ENCODE results near the gene USP14. TPM values are rescaled to one million over a fixed set of nuclear protein-coding genes. Genes with fewer than 3 reads are reported as not detected.

The USP14 gene
- total and polyA plus RNA-seq, 2 of the 8 experiments (the other 6 are each of a cell fraction or from before 2014, with no cell fraction given) = 14.8 to 91.1 TPM

DNA sequence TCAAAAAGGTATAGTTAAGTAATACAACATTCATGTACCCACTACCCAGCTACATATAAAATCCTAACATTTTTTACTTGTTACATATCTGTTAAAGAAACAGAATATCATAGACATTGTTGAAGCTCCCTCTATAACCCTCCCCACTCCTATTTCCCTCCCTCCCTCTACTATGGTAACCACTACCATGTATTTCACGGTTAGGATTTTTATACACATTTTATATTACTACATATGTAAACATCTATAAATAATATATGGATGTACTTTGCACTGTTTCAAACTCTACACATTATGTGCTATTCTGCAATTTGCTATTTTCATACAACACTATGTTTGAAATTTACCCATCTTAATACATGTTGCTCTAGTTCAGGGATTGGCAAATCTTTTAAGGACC is 73.2 kb downstream of the USP14 start:
- H3K23ac ChIP-seq (ENCODE audit: insufficient read length) = no peak overlapping the region
- H3K79me2 ChIP-seq (ENCODE audit: control insufficient read depth in 1 of 2, insufficient read depth in 2 of 2, low read length in 2 of 2) = no peaks in the 10 kb centered on the region
- H2AK5ac ChIP-seq (ENCODE audit: low read depth, low read length) = no peak overlapping the region
- H2BK15ac ChIP-seq (ENCODE audit: low read length) = no peak overlapping the region
- H3K4me1 ChIP-seq (replicated peaks in 1 of 4; ENCODE audit: control insufficient read depth in 3 of 4, insufficient read depth in 4 of 4, low read length in 3 of 4) = no peaks in the 10 kb centered on the region
- H2AFZ ChIP-seq (ENCODE audit: low read length) = no peak overlapping the region
- FAIRE-seq (no peak), DNase-seq (ENCODE audit: low read depth in 1 of 2, low spot score in 2 of 2) (no peak)
- CTCF ChIA-PET (ENCODE audit: partially characterized antibody) = no interaction called here
- no peak overlapping the region for H3K4ac ChIP-seq (replicated peaks; ENCODE audit: insufficient read length, low read depth, low read length)
- POLR2A ChIA-PET (ENCODE audit: partially characterized antibody) = no interaction called here
- no peak overlapping the region for H2BK5ac ChIP-seq (ENCODE audit: low read depth, low read length)
- no peak overlapping the region for H4K91ac ChIP-seq (replicated peaks; ENCODE audit: insufficient read length, low read length)
- H4K5ac ChIP-seq (ENCODE audit: insufficient read length, low read depth, low read length) = no peak overlapping the region
- H2BK120ac ChIP-seq (replicated peaks; ENCODE audit: low read depth, low read length) = no peak overlapping the region
- H3K79me1 ChIP-seq (ENCODE audit: low read depth, low read length) = no peaks in the 10 kb centered on the region; the same call in 1 of the 2 replicates
- no peaks in the 10 kb centered on the region for H3K9me3 ChIP-seq (ENCODE audit: insufficient read depth in 2 of 2, low read depth in 1 of 2, low read length in 1 of 2)
- H3K27ac ChIP-seq (ENCODE audit: low read depth, low read length) = no peak overlapping the region
- 0 out of 8 replicates have a peak, but pooled peaks cover 0 to 2% (median 0%) of the 10 kb centered on the region in 4 experiments for H3K36me3 ChIP-seq (ENCODE audit: control insufficient read depth in 2 of 4, insufficient read depth in 4 of 4, low read length in 3 of 4)
- no peaks in the 10 kb centered on the region for H4K20me1 ChIP-seq (replicated peaks in 1 of 2; ENCODE audit: control insufficient read depth in 1 of 2, insufficient read depth in 2 of 2, low read length in 2 of 2)
- H3K14ac ChIP-seq (ENCODE audit: insufficient read length) = no peak overlapping the region
- H2BK12ac ChIP-seq (ENCODE audit: low read depth, low read length) = no peak overlapping the region
- 89% methylated on average over 1 of the region's 1 CpG; no CpG with 5 or more reads in 1 of the 2 experiments for WGBS, 2 experiments (ENCODE audit: extremely low coverage in 1 of 2, insufficient coverage in 1 of 2, insufficient read length in 1 of 2, insufficient replicate concordance in 2 of 2, low coverage in 1 of 2, low lambda C conversion rate in 2 of 2, missing lambda C conversion rate in 1 of 2)
- H3K4me2 ChIP-seq (ENCODE audit: insufficient read depth in 1 of 2, low read depth in 2 of 2, low read length in 2 of 2) = no peak overlapping the region
- no peaks in the 10 kb centered on the region for H3K27me3 ChIP-seq (replicated peaks in 1 of 4; ENCODE audit: control insufficient read depth in 3 of 4, extremely low read depth in 1 of 4, insufficient read depth in 3 of 4, low read length in 3 of 4)
- H3K56ac ChIP-seq (replicated peaks; ENCODE audit: insufficient read length, low read depth, low read length) = no peak overlapping the region
- H4K8ac ChIP-seq (ENCODE audit: extremely low read depth, insufficient read depth, low read length) = no peak overlapping the region
- H3K18ac ChIP-seq (ENCODE audit: extremely low read depth, low read length) = no peak overlapping the region
- H3K9ac ChIP-seq (replicated peaks in 1 of 4; ENCODE audit: extremely low read depth in 1 of 4, low read depth in 3 of 4, low read length in 3 of 4) = no peak overlapping the region
- no peak overlapping the region for H3K4me3 ChIP-seq (ENCODE audit: extremely low read depth in 1 of 4, insufficient read depth in 2 of 4, low read depth in 3 of 4, low read length in 4 of 4)
- no peaks in the 10 kb centered on the region for H3K23me2 ChIP-seq (ENCODE audit: low read depth, low read length)
- H2BK20ac ChIP-seq (ENCODE audit: low read length) = no peak overlapping the region
- no peak for TF ChIP-seq ZNF274 (IDR thresholded peaks at IDR 0.05; ENCODE audit: borderline replicate concordance, extremely low read depth, low read length)
- TF ChIP-seq MAX (IDR thresholded peaks at IDR 0.05) = no peak
- no peak for TF ChIP-seq JUN (IDR thresholded peaks at IDR 0.05; ENCODE audit: low read depth, low read length)
- TF ChIP-seq SIRT6 (IDR thresholded peaks at IDR 0.05; ENCODE audit: low read length) = no peak
- TF ChIP-seq CREB1 (IDR thresholded peaks at IDR 0.05) = no peak
- no peak for TF ChIP-seq POLR2A (IDR thresholded peaks at IDR 0.05; ENCODE audit: control extremely low read depth in 1 of 2, low read depth in 2 of 2, low read length in 2 of 2)
- TF ChIP-seq BRCA1 (IDR thresholded peaks at IDR 0.05; ENCODE audit: low read depth, low read length) = no peak
- TF ChIP-seq TBP (IDR thresholded peaks at IDR 0.05; ENCODE audit: low read depth, low read length) = no peak
- no peak for TF ChIP-seq POLR2AphosphoS5 (IDR thresholded peaks at IDR 0.05; ENCODE audit: low read depth, low read length)
- TF ChIP-seq CEBPB (IDR thresholded peaks at IDR 0.05; ENCODE audit: low read depth, low read length) = no peak
- no peak for TF ChIP-seq BCL11A (IDR thresholded peaks at IDR 0.05; ENCODE audit: low read depth in 2 of 2, low read length in 2 of 2)
- TF ChIP-seq MAFK (IDR thresholded peaks at IDR 0.05; ENCODE audit: low read depth, low read length) = no peak
- TF ChIP-seq HDAC6 (IDR thresholded peaks at IDR 0.05; ENCODE audit: low read depth, low read length) = no peak
- TF ChIP-seq, protein P1, sequence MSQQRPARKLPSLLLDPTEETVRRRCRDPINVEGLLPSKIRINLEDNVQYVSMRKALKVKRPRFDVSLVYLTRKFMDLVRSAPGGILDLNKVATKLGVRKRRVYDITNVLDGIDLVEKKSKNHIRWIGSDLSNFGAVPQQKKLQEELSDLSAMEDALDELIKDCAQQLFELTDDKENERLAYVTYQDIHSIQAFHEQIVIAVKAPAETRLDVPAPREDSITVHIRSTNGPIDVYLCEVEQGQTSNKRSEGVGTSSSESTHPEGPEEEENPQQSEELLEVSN (IDR thresholded peaks at IDR 0.05) = no peak
- no peak for TF ChIP-seq CBX8 (IDR thresholded peaks at IDR 0.05; ENCODE audit: borderline replicate concordance, low read depth, low read length)
- TF ChIP-seq TAF7 (optimal IDR thresholded peaks at IDR 0.05; ENCODE audit: borderline replicate concordance, low read depth, low read length) = no peak
- TF ChIP-seq SP4 (IDR thresholded peaks at IDR 0.05; ENCODE audit: low read length) = no peak
